GM12878 (cell line): Measurements from ENCODE around the gene SEC11A. TPM values are rescaled to one million over a fixed set of nuclear protein-coding genes. Genes with fewer than 3 reads are reported as not detected.

ENCODE experiments used
- ATAC-seq: fragments of 200-7000 bp; cut with Tn5 transposase; 3 replicates; pipeline ENCODE4 v1.9.1; 2020; ENCODE audit warnings: mild to moderate bottlenecking, moderate library complexity
- BruUV-seq: library from RNA; stranded (reverse); fragments of 400-500 nt; replicated peaks from 2 replicates; lab custom pipeline; 2021; lab: Mats Ljungman, UMichigan
- CTCF ChIA-PET: fragments of 300-600 bp; sonication (Branson Sonifier 250); formaldehyde crosslinking; extraction: SDS; loops from one replicate; lab custom pipeline; 2021; ENCODE audit warnings: inconsistent platforms; lab: Yijun Ruan, JAX
- POLR2A ChIA-PET: fragments of 350-600 bp; formaldehyde crosslinking; extraction: SDS; loops from one replicate; lab custom pipeline; 2021; ENCODE audit warnings: inconsistent platforms; lab: Charles Lee
- RAD21 ChIA-PET: fragments of 300-600 bp; sonication (Branson Sonifier 250); formaldehyde crosslinking; loops from one replicate; lab custom pipeline; 2023; ENCODE audit warnings: antibody characterized with exemption; ENCODE audit not compliant: unreplicated experiment; lab: Charles Lee
- SMC1A ChIA-PET: fragments of 300-600 bp; sonication (Branson Sonifier 250); formaldehyde crosslinking; loops from one replicate; lab custom pipeline; 2023; ENCODE audit not compliant: unreplicated experiment, uncharacterized antibody; lab: Charles Lee
- DNase-seq: peaks from one replicate; pipeline ENCODE4 v3.0.0-alpha.2; 2011; ENCODE audit warnings: low read depth, low spot score
- FAIRE-seq: peaks from 3 replicates; lab custom pipeline; 2011; peaks lifted over from hg19 to GRCh38; lab: Jason Lieb, UNC
- H2AFZ ChIP-seq: 2 replicates; pipeline ENCODE4 v1.6.0; 2011; ENCODE audit warnings: low read depth, low read length, control low read depth; ENCODE audit not compliant: control insufficient read depth
- H3K27ac ChIP-seq: 2 replicates; pipeline ENCODE4 v1.5.1; 2011; ENCODE audit warnings: control low read depth; ENCODE audit not compliant: control insufficient read depth, insufficient read depth
- H3K27me3 ChIP-seq, 2 experiments: replicated peaks in 1 of 2; 2 replicates each; pipeline versions ENCODE4 v1.6.0 to v1.6.1; 2011; ENCODE audit warnings: low read length in 1 of 2; ENCODE audit not compliant: control insufficient read depth in 2 of 2, insufficient read depth in 2 of 2
- H3K36me3 ChIP-seq, 2 experiments: 2 replicates each; pipeline ENCODE4 v1.5.1; 2011; ENCODE audit warnings: low read length in 1 of 2; ENCODE audit not compliant: control insufficient read depth in 2 of 2, insufficient read depth in 2 of 2
- H3K4me1 ChIP-seq: 2 replicates; pipeline ENCODE4 v1.6.1; 2011; ENCODE audit warnings: mild to moderate bottlenecking, low read length, moderate library complexity, mixed read lengths; ENCODE audit not compliant: control insufficient read depth, insufficient read depth
- H3K4me2 ChIP-seq: 2 replicates; pipeline ENCODE4 v1.6.0; 2011; ENCODE audit warnings: control low read depth; ENCODE audit not compliant: control insufficient read depth, insufficient read depth
- H3K4me3 ChIP-seq: fragments of 200-600 bp; sonication (generic); 2 replicates; pipeline ENCODE4 v1.5.1; 2016
- H3K79me2 ChIP-seq: 2 replicates; pipeline ENCODE4 v1.6.0; 2011; ENCODE audit warnings: low read length; ENCODE audit not compliant: control insufficient read depth, insufficient read depth
- H3K9ac ChIP-seq: 2 replicates; pipeline ENCODE4 v1.8.0; 2011; ENCODE audit warnings: low read length, control low read depth, mixed read lengths; ENCODE audit not compliant: control insufficient read depth, insufficient read depth
- H3K9me3 ChIP-seq: replicated peaks from 3 replicates; pipeline ENCODE4 v1.5.1; 2011; ENCODE audit warnings: mild to moderate bottlenecking, low read length; ENCODE audit not compliant: control insufficient read depth, insufficient read depth
- H4K20me1 ChIP-seq: 2 replicates; pipeline ENCODE4 v1.6.0; 2011; ENCODE audit not compliant: control insufficient read depth, insufficient read depth
- ATF2 ChIP-seq: IDR thresholded peaks from 2 replicates; pipeline ENCODE4 v1.6.1; 2012; ENCODE audit warnings: low read length, inconsistent platforms
- FOXK2 ChIP-seq: fragments of 450-650 bp; IDR thresholded peaks from 2 replicates; pipeline ENCODE4 v1.6.1; 2017; ENCODE audit warnings: mild to moderate bottlenecking, moderate library complexity
- PML ChIP-seq: IDR thresholded peaks from 2 replicates; pipeline ENCODE4 v1.6.1; 2012; ENCODE audit warnings: low read length, inconsistent platforms
- SMARCA5 ChIP-seq: fragments of 450-650 bp; IDR thresholded peaks from 2 replicates; pipeline ENCODE4 v1.6.1; 2017; ENCODE audit warnings: mild to moderate bottlenecking
- STAT1 ChIP-seq: fragments of 450-650 bp; conservative IDR thresholded peaks from 2 replicates; pipeline ENCODE4 v1.6.1; 2014; ENCODE audit warnings: antibody characterized with exemption, mild to moderate bottlenecking
- TCF7 ChIP-seq: IDR thresholded peaks from 2 replicates; pipeline ENCODE4 v1.6.1; 2014; ENCODE audit warnings: antibody characterized with exemption, borderline replicate concordance
- WGBS: methylation state at CpG from one replicate; pipeline ENCODE4 v1.1.6; 2016; ENCODE audit warnings: low lambda C conversion rate; ENCODE audit not compliant: insufficient replicate concordance, insufficient coverage; ENCODE audit errors: missing lambda C conversion rate; 5-methylcytosine and 5-hydroxymethylcytosine counted together
- in situ Hi-C: fragments of 300-500 bp; cut with MboI; formaldehyde crosslinking; loops from 9 replicates; pipeline ENCODE4 v1.14.3; 2018; ENCODE audit warnings: mixed read lengths
- intact Hi-C: fragments of 100-400 bp; cut with micrococcal nuclease; formaldehyde crosslinking; loops from one replicate; pipeline ENCODE4 v1.14.2; 2022; ENCODE audit not compliant: unreplicated experiment
- polyA plus RNA-seq, 11 experiments: library from polyadenylated mRNA; depleted of rRNA in 4 of 11; unstranded in 6 of 11; stranded (reverse) in 5 of 11; fragments of >200 nt; fragmentation: Nextera tagmentation in 4 of 11; fragmentation: Illumina TruSeq in 1 of 11; extraction: Ambion mirVana in 4 of 11; extraction: Trizol in 1 of 11; gene quantifications; 1 replicate in 1 of 11; 2 replicates in 10 of 11; pipeline versions ENCODE4 v1.2.1 to v1.2.3, GENCODE V29; 2011 to 2016; ENCODE audit warnings: inconsistent platforms in 2 of 11, missing spikeins in 2 of 11, low read depth in 1 of 11
- total RNA-seq, 4 experiments: library from RNA; depleted of rRNA in 3 of 4; stranded (reverse); fragments of >200 nt in 3 of 4; fragmentation: Illumina TruSeq in 1 of 4; extraction: Trizol in 1 of 4; gene quantifications; 2 replicates each; pipeline versions ENCODE4 v1.2.1 to v1.2.3, GENCODE V29; 2013 to 2021
- TF ChIP-seq, protein P1 (sequence below): fragments of 450-650 bp; formaldehyde crosslinking; IDR thresholded peaks from 2 replicates; pipeline ENCODE4 v1.4.0; 2020; ENCODE audit warnings: mild to moderate bottlenecking, moderate library complexity

SEC11A gene
- total and polyA plus RNA-seq, 10 of the 15 experiments (the other 5 are each of a cell fraction or from before 2014, with no cell fraction given), result 99.2 to 159 (median 143) TPM

GRCh38 chr15:84653910-84654688 lies 61.8 kb downstream of the SEC11A start, which contains the start of gene WDR73 (continued):
- TF ChIP-seq, protein P1, sequence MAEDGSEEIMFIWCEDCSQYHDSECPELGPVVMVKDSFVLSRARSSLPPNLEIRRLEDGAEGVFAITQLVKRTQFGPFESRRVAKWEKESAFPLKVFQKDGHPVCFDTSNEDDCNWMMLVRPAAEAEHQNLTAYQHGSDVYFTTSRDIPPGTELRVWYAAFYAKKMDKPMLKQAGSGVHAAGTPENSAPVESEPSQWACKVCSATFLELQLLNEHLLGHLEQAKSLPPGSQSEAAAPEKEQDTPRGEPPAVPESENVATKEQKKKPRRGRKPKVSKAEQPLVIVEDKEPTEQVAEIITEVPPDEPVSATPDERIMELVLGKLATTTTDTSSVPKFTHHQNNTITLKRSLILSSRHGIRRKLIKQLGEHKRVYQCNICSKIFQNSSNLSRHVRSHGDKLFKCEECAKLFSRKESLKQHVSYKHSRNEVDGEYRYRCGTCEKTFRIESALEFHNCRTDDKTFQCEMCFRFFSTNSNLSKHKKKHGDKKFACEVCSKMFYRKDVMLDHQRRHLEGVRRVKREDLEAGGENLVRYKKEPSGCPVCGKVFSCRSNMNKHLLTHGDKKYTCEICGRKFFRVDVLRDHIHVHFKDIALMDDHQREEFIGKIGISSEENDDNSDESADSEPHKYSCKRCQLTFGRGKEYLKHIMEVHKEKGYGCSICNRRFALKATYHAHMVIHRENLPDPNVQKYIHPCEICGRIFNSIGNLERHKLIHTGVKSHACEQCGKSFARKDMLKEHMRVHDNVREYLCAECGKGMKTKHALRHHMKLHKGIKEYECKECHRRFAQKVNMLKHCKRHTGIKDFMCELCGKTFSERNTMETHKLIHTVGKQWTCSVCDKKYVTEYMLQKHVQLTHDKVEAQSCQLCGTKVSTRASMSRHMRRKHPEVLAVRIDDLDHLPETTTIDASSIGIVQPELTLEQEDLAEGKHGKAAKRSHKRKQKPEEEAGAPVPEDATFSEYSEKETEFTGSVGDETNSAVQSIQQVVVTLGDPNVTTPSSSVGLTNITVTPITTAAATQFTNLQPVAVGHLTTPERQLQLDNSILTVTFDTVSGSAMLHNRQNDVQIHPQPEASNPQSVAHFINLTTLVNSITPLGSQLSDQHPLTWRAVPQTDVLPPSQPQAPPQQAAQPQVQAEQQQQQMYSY (CRISPR knock-in tag), result no peak
- TF ChIP-seq STAT1, result no peak
- TF ChIP-seq TCF7, result no peak
- peak; percentile 83 for TF ChIP-seq FOXK2

DNA sequence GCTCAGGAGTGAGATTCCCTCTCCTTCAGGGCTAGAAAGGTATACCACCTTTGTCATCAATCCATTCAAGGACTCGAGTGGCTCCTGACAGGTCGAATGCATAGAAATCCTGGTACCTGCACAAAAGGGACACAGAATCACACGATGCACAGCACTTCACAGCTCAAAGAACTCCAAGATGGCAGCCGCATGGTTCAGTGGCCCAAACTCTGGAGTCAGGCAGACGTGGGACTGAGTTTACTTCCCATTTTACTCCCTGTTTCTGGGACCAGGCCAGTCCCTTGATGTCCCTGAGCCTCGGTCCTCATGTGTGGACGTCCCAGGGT lies 62.4 kb downstream of the SEC11A start:
- no peaks in the 10 kb centered on the region for H3K27me3 ChIP-seq
- SMC1A ChIA-PET, result interaction anchor here (1.0 to 2.1 kb wide), 11 partner anchors 15 to 225 kb away, joined by 3 to 6 read pairs (median 3); partner anchors contain the start of gene ZSCAN2
- peak overlapping the region; percentile 83 for H3K9ac ChIP-seq
- peak overlapping the region; percentile 64 for H3K27ac ChIP-seq
- no peak for DNase-seq
- POLR2A ChIA-PET, result interaction anchor here (0.5 to 1.2 kb wide), 6 partner anchors 23 to 1700 kb away, joined by 3 to 6 read pairs (median 4); partner anchors contain the start of gene SEC11A
- in situ Hi-C loops (no loop called here), intact Hi-C loops (loop anchor here (5.0 kb wide), 1 partner anchor 51 kb away; the partner anchor contains the start of gene ZSCAN2)
- peaks cover 15% of the 10 kb centered on the region for H3K4me1 ChIP-seq
- H3K9me3 ChIP-seq, result no peaks in the 10 kb centered on the region
- CTCF ChIA-PET, result interaction anchor here (0.7 to 3.4 kb wide), 20 partner anchors 10 to 289 kb away, joined by 3 to 23 read pairs (median 4); partner anchors contain the start of gene SEC11A
- ATAC-seq, result no peak
- 2% methylated on average over 7 of the region's 7 CpGs for WGBS
- peak overlapping the region; percentile 84 for H3K4me3 ChIP-seq
- RAD21 ChIA-PET, result interaction anchor here (0.7 to 2.8 kb wide), 14 partner anchors 16 to 275 kb away, joined by 3 to 14 read pairs (median 3); no protein-coding TSS in a partner anchor
- peaks cover 1 to 16% of the 10 kb centered on the region in 2 experiments for H3K36me3 ChIP-seq
- H4K20me1 ChIP-seq, result no peaks in the 10 kb centered on the region; the same call in 1 of the 2 replicates
- H2AFZ ChIP-seq, result peak overlapping the region; percentile 93
- TF ChIP-seq ATF2, result no peak
- 0 out of 2 replicates have a peak, but pooled peaks have one; percentile 2 for TF ChIP-seq SMARCA5
- 0 out of 2 replicates have a peak, but pooled peaks have one; percentile 2 for TF ChIP-seq PML
- BruUV-seq, result TSS peak; percentile 91
- H3K4me2 ChIP-seq, result peak overlapping the region; percentile 95
- peaks cover 8% of the 10 kb centered on the region for H3K79me2 ChIP-seq
- no peak for FAIRE-seq
